ENCODE measurements around the gene CRIP1. TPM values are rescaled to one million over a fixed set of nuclear protein-coding genes. Genes with fewer than 3 reads are reported as not detected.

The CRIP1 gene
- total RNA-seq, 1 donor from 2014 or later, result 106 TPM

DNA sequence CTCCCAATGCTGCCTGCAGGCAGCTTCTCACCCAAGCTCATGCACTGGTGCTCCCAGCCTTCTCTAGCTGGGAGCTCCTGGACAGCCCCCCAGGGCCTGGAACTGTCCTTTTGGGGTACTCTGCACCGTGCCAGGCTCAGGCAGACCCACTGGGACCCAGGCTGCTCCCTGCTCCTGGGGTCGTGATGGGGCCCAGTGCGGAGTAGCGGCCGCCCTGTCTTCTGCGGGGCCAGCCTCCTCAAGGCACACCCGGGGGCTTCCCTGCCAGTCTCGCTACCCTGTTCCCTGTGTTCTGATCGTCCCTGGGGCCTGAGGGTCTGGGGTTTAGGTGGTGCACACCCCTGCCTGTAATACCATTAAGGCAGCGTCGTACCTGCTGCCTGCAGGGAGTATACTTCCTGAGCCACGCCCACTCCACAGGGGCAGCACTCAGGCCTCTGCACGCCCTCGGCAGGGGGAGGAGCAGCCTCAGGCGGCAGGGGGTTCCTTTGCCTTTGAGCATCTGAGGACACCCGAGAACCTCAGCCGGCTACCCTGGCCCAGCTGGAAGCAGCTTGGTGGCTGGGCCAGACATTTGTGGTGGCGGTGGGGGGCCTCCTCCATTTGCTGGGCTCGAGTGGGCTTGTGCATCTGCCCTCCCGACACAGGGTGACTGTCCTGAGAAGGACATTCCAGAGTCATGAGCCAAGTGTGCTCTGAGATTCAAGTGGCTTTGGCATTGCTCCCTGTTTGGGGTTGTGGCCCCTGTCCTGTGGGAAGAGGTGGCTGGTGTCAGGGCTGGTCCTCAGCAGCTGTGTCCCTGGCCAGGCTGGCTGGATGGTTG is 21.3 kb upstream of the CRIP1 start:
- Histone ChIP-seq H3K4me3 (no peak overlapping the region), H3K27me3 (no peaks in the 10 kb centered on the region), H3K4me1 (peaks cover 12 to 15% of the 10 kb centered on the region in 2 donors), H3K9me3 (no peaks in the 10 kb centered on the region), H3K36me3 (peaks cover 52 to 61% of the 10 kb centered on the region in 2 donors), H3K27ac (no peak overlapping the region)
- no peak for DNase-seq (ENCODE audit: low spot score in 2 of 2)
- TF ChIP-seq, protein P1, sequence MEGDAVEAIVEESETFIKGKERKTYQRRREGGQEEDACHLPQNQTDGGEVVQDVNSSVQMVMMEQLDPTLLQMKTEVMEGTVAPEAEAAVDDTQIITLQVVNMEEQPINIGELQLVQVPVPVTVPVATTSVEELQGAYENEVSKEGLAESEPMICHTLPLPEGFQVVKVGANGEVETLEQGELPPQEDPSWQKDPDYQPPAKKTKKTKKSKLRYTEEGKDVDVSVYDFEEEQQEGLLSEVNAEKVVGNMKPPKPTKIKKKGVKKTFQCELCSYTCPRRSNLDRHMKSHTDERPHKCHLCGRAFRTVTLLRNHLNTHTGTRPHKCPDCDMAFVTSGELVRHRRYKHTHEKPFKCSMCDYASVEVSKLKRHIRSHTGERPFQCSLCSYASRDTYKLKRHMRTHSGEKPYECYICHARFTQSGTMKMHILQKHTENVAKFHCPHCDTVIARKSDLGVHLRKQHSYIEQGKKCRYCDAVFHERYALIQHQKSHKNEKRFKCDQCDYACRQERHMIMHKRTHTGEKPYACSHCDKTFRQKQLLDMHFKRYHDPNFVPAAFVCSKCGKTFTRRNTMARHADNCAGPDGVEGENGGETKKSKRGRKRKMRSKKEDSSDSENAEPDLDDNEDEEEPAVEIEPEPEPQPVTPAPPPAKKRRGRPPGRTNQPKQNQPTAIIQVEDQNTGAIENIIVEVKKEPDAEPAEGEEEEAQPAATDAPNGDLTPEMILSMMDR (IDR thresholded peaks at IDR 0.05), result no peak
- intact Hi-C loops (cut with DNase I), result no loop called here

DNA sequence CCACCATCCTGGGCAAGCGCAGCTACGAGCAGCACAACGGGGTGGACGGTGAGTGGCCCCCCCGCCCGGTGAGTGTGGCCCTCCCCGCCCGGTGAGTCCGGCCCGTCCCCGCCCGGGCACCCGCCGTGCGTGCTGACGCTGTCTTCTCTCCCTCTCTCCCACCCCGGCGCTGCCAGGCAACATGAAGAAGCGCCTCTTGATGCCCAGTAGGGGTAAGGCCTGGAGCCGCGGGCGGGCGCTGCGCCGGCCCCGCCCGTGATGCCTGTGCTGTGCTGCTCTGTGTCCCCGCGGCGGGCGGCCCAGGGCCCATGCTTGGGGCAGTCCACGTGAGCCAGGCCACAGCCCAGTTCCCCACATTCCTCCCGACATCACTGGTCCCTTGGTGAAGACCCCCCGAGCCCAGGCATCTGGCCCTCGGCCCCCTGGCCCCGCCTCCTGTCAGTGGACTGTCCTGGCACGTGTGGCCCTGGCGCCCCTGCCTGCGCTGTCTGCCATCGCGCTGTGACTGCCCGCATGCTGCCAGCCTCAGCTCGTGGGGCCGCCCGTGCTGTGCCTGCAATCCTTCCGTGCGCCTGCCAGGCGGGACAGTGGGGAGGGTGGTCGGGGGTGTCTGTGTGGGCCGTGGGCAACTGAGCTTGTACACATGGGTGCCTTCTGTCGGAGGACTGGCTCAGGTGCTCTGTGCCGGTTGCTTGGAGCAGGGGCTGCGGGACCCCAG is 20.0 kb upstream of the CRIP1 start:
- DNase-seq (ENCODE audit: low spot score in 2 of 2), result no peak
- no peak overlapping the region for H3K4me3 ChIP-seq
- peaks cover 13 to 17% of the 10 kb centered on the region in 2 donors for H3K4me1 ChIP-seq
- H3K27ac ChIP-seq, result no peak overlapping the region
- intact Hi-C loops (cut with DNase I), result no loop called here
- H3K27me3 ChIP-seq, result no peaks in the 10 kb centered on the region
- no peaks in the 10 kb centered on the region for H3K9me3 ChIP-seq
- TF ChIP-seq, protein P1 (IDR thresholded peaks at IDR 0.05), result no peak
- H3K36me3 ChIP-seq, result peaks cover 48 to 56% of the 10 kb centered on the region in 2 donors

DNA sequence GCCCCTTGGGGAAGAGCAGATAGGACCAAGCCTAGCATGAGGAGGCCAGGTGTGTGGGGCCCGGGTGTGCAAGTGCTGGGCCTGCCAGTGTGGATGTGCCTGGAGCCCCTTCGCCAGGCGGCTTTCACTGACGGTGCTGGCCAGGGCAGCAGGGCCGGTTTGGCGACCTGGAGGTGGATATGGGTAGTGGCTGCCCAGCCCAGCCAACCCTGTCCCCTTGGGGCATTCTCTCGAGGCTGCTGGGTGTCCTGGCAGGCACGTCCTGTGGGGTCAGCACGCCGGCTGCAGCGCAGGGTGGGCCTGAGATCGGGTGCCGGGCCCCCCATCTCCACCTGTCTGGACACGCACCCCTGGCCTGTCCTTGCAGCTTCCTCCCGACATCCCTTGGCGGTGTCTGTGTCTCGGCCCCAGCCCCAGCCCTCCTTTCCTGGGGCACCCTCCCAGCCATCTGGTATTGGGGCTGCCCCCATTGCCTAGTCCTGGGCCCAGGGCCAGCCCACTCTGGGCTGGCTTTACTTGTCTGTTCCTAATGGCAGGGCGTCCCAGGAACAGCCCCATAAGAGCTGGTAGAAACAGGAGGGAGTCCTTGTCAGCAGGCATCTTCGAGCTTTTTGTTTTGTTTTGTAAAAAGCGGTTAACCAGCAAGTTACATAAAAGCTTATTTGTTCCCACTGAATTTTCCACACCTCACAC is 19.3 kb upstream of the CRIP1 start:
- no peaks in the 10 kb centered on the region for H3K9me3 ChIP-seq
- H3K27me3 ChIP-seq, result no peaks in the 10 kb centered on the region
- peak overlapping the region; percentile 46 to 89 for H3K27ac ChIP-seq
- intact Hi-C loops (cut with DNase I), result no loop called here
- peaks cover 44 to 51% of the 10 kb centered on the region in 2 donors for H3K36me3 ChIP-seq
- no peak for DNase-seq (ENCODE audit: low spot score in 2 of 2)
- TF ChIP-seq, protein P1 (IDR thresholded peaks at IDR 0.05), result no peak
- peaks cover 16 to 24% of the 10 kb centered on the region in 2 donors for H3K4me1 ChIP-seq
- H3K4me3 ChIP-seq, result no peak overlapping the region

DNA sequence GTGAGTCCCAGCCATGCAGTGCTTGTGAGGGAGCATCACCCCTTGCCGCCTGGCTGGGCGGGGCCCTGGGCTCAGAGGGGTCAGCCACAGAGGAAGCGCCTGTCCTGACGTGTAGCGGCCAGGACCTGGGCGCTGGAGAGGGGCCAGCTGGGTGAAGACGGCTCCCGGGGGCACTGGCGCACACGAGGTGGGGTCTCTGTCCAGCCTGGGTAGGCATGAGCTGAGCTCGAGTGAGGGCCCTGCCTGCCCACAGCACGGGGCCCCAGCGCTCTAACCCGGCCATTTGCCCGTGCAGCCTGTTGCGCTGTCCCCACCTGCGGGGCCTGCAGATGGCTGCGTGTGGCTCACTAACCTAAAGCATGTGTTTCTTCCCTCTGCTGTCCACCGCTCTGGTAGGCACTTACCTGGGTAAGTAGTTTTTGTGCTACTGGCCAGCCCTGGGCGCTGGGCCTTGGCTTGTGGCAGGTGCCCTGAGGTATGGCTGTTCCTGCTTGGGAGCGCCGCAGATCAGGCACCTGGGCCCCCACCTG is 18.7 kb upstream of the CRIP1 start:
- peaks cover 16 to 30% of the 10 kb centered on the region in 2 donors for H3K4me1 ChIP-seq
- no peak for DNase-seq (ENCODE audit: low spot score in 2 of 2)
- H3K27ac ChIP-seq, result peak overlapping the region; percentile 46 to 89
- intact Hi-C loops (cut with DNase I), result loop anchor here (2.0 kb wide), 1 partner anchor 19 kb away; no protein-coding TSS in a partner anchor
- no peaks in the 10 kb centered on the region for H3K9me3 ChIP-seq
- no peak overlapping the region for H3K4me3 ChIP-seq
- peaks cover 44 to 48% of the 10 kb centered on the region in 2 donors for H3K36me3 ChIP-seq
- TF ChIP-seq, protein P1 (IDR thresholded peaks at IDR 0.05), result no peak
- no peaks in the 10 kb centered on the region for H3K27me3 ChIP-seq

DNA sequence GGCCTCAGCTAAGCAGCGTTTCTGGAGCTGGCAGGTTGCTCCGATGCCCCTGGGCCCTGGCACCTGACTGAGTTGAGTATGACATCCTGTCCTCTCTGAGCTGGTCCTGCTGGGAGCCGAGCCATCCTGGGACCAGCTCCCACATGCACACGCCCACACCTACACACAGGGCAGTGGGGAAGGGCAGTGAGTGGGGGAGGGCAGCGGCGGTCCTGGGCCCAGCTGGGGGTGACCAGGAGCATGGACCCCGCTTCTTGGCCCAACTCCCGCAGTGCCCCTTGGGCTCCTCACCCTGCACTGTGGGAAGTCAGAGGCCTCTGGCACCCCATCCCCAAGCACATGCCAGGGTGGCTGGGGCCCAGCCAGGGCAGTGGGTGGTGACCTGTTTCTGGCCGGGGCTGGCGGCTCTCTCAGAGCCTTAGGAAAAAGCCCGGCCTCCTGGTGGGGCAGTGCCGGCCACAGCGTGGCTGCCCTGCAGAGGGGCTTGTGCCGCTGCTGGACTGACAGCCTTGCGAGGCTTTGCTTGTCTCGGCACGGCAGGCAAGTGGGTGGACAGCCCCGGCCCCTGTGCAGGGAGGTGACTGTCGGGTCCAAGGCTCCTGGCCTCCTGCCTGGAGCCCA is 18.0 kb upstream of the CRIP1 start:
- TF ChIP-seq, protein P1 (IDR thresholded peaks at IDR 0.05), result peak in 1 of 3 experiments; percentile 15
- Histone ChIP-seq H3K9me3 (no peaks in the 10 kb centered on the region), H3K27ac (peak overlapping the region; percentile 46 to 89), H3K36me3 (peaks cover 39 to 41% of the 10 kb centered on the region in 2 donors), H3K27me3 (no peaks in the 10 kb centered on the region), H3K4me3 (no peak overlapping the region), H3K4me1 (peaks cover 21 to 37% of the 10 kb centered on the region in 2 donors)
- DNase-seq (ENCODE audit: low spot score in 2 of 2), result no peak
- intact Hi-C loops (cut with DNase I), result loop anchor here (2.0 kb wide), 1 partner anchor 20 kb away; no protein-coding TSS in a partner anchor

Data from ascending aorta (tissue), 2 donors.